Glutamatergic neuron (in vitro differentiated cells): ENCODE data around the gene CMTR1. TPM values are rescaled to one million over a fixed set of nuclear protein-coding genes. Genes with fewer than 3 reads are reported as not detected.

ENCODE experiments used
- DNase-seq: peaks from one replicate; pipeline ENCODE4 v3.0.0; 2022
- H3K27ac Mint-ChIP-seq: one replicate; pipeline ENCODE4 v1.8.0; 2020; ENCODE audit warnings: mild to moderate bottlenecking, mixed read lengths, inconsistent platforms; ENCODE audit not compliant: unreplicated experiment
- H3K27me3 Mint-ChIP-seq: one replicate; pipeline ENCODE4 v1.8.0; 2020; ENCODE audit warnings: mild to moderate bottlenecking, moderate library complexity, mixed read lengths, inconsistent platforms; ENCODE audit not compliant: unreplicated experiment
- H3K36me3 Mint-ChIP-seq: one replicate; pipeline ENCODE4 v1.8.0; 2020; ENCODE audit warnings: mild to moderate bottlenecking, mixed read lengths, inconsistent platforms; ENCODE audit not compliant: unreplicated experiment
- H3K4me1 Mint-ChIP-seq: one replicate; pipeline ENCODE4 v1.8.0; 2020; ENCODE audit warnings: mild to moderate bottlenecking, low read depth, mixed read lengths, inconsistent platforms; ENCODE audit not compliant: unreplicated experiment
- H3K4me3 Mint-ChIP-seq: one replicate; pipeline ENCODE4 v1.8.0; 2020; ENCODE audit warnings: mild to moderate bottlenecking, mixed read lengths, inconsistent platforms; ENCODE audit not compliant: unreplicated experiment
- H3K9me3 Mint-ChIP-seq: one replicate; pipeline ENCODE4 v1.8.0; 2020; ENCODE audit warnings: mild to moderate bottlenecking, moderate library complexity, mixed read lengths, inconsistent platforms; ENCODE audit not compliant: unreplicated experiment
- total RNA-seq: library from RNA; stranded (reverse); fragmentation: NEBNext Ultra II Directional; extraction: Animal tissue kit (Norgen Biotek cat#: 25700); gene quantifications from one replicate; pipeline ENCODE4 v1.2.1, GENCODE V29; 2021; ENCODE audit not compliant: unreplicated experiment
- TF ChIP-seq, protein P1 (sequence below): fragments of 200-600 bp; sonication (generic); IDR thresholded peaks from one replicate; pipeline ENCODE4 v1.5.0; 2021; ENCODE audit not compliant: partially characterized antibody, unreplicated experiment

Gene CMTR1
- total RNA-seq, 1 donor from 2014 or later: 61.6 TPM

DNA sequence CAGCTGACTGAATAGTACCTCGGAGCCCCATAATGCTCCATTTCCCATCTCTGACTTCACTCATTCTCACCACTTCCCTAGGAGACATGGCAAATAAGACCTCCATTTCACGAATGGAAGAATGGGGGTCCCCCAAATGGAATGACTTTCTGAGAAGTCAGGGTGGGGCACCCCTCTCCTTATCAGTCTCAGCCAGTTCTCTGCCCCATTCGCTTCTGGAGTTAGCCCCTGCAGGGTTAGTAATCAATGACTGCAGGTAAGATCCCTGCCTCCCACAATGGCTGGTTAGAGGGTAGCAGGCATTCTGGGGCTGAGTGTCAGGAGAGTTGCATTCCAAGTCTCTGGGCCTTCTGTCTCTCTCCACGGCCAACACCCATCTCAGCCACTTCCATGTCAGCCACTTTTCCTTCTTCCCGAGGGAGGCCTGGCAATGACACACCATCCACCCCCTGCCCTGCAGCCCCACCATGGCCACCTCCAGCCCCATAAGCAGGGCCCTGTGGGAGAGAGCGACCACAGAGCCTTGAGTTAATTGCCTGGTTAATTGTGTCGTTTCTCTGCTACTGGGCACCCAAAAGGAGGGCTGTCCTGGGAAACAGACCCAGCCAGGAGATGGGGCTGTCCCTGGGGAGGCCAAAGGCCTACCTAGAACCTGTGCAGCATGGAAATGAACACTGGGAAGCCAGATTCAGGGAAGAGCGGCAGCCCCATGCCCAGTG is 53.3 kb downstream of the CMTR1 start:
- Mint-ChIP-seq H3K27ac (peak overlapping the region; percentile 72), H3K4me1 (peaks cover 59% of the 10 kb centered on the region), H3K4me3 (no peak overlapping the region), H3K36me3 (no peaks in the 10 kb centered on the region), H3K27me3 (peaks cover 7% of the 10 kb centered on the region), H3K9me3 (peaks cover 14% of the 10 kb centered on the region)
- DNase-seq: no peak
- TF ChIP-seq, protein P1, sequence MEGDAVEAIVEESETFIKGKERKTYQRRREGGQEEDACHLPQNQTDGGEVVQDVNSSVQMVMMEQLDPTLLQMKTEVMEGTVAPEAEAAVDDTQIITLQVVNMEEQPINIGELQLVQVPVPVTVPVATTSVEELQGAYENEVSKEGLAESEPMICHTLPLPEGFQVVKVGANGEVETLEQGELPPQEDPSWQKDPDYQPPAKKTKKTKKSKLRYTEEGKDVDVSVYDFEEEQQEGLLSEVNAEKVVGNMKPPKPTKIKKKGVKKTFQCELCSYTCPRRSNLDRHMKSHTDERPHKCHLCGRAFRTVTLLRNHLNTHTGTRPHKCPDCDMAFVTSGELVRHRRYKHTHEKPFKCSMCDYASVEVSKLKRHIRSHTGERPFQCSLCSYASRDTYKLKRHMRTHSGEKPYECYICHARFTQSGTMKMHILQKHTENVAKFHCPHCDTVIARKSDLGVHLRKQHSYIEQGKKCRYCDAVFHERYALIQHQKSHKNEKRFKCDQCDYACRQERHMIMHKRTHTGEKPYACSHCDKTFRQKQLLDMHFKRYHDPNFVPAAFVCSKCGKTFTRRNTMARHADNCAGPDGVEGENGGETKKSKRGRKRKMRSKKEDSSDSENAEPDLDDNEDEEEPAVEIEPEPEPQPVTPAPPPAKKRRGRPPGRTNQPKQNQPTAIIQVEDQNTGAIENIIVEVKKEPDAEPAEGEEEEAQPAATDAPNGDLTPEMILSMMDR: no peak

DNA sequence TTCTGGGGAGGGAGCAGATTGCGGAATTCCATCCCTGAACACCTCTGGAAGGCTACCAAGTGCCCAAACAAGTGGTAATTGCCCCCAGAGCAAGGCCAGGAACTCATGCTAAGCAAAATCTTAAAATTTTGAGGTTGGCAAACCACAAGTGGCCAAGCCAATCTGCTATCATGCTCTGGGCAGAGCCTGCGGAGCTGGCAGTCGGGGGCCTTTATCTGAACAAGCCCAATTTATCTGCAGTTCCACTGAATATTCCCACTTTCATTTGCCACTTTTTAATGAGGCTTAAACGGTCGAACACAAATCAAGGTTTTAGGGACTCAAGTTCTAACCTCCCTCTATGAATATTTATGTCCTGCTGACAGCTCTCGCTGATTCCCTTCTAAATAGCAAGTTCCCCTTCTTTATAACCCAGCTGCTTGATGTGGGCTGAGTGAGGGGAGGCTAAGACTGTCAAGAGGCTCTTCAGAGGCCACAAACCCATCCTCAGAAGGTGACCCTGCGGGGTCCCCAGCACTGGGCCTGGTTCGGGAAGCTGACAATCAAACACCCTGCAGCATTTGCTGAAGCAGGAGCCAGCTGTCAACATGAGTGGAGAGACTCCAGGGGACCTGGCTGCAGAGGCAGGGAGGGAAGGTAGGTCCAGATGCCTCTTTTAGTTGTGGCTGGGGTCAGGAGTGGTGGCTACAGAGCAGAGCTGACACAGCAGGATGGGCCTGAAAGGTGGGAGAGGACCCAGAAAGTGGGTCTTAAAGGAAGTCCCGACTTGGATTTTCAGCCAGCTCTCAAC is 54.8 kb downstream of the CMTR1 start:
- TF ChIP-seq, protein P1: no peak
- H3K4me1 Mint-ChIP-seq: peaks cover 59% of the 10 kb centered on the region
- peaks cover 7% of the 10 kb centered on the region for H3K27me3 Mint-ChIP-seq
- H3K4me3 Mint-ChIP-seq: peak overlapping the region; percentile 17
- no peaks in the 10 kb centered on the region for H3K36me3 Mint-ChIP-seq
- peaks cover 11% of the 10 kb centered on the region for H3K9me3 Mint-ChIP-seq
- DNase-seq: no peak
- peak overlapping the region; percentile 86 for H3K27ac Mint-ChIP-seq

DNA sequence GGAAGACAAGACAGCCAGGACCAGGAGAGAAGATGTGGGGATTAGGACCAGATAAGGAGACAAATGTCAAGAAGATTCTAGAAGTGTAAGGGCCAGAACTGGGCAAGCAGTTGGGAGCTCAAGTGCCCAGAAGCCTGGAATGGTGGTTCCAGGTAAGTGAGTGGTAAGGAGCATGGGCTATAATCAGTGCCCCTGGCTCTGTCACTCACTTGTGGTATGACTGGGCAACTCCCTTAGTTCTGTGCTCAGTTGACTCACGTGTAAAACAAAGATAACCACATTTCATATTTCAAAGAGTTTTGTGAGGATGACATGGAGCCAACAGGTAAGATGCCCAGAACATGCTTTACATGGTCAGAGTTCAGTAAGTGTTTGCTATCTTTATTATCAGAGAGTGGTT is 55.5 kb downstream of the CMTR1 start:
- Mint-ChIP-seq H3K9me3 (peaks cover 9% of the 10 kb centered on the region), H3K36me3 (no peaks in the 10 kb centered on the region), H3K27ac (peak overlapping the region; percentile 86), H3K4me1 (peaks cover 63% of the 10 kb centered on the region), H3K27me3 (peaks cover 7% of the 10 kb centered on the region), H3K4me3 (peak overlapping the region; percentile 17)
- no peak for DNase-seq
- TF ChIP-seq, protein P1: no peak

DNA sequence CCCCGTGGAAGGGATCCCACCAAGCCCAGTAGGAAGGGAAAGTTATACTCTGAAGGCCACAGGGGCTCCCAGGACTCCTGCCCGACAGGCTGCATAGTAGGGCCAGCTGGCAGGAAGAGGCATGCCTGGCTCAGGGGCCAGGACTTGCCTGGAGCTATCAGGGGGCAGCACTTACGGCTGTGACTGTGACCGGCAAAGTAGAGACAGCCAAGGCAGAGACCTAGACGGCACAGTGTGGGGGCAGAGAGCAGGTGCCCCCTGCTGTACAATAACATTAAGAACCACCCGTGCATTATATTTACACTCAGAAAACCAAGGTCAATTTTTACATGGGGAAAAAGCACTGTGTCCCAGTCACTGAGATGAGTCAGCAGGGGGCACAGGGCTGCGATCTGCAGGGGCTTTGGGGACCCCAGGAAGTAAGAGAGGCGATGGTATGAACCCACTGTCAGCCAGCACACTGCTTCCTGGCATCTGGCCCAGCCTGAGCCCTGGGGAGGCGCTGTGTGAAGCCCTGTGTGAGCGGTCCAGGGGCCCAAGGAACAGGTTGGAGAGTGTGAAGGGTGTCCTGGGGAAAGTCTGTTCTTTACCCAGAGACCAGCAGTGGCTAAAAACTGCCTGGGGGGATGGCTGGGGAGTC is 56.8 kb downstream of the CMTR1 start:
- H3K36me3 Mint-ChIP-seq: no peaks in the 10 kb centered on the region
- H3K4me1 Mint-ChIP-seq: peaks cover 68% of the 10 kb centered on the region
- H3K27me3 Mint-ChIP-seq: peaks cover 7% of the 10 kb centered on the region
- TF ChIP-seq, protein P1: no peak
- DNase-seq: no peak
- peaks cover 9% of the 10 kb centered on the region for H3K9me3 Mint-ChIP-seq
- H3K27ac Mint-ChIP-seq: peak overlapping the region; percentile 75
- H3K4me3 Mint-ChIP-seq: peak overlapping the region; percentile 82
